Activated T-cell treated with anti-CD3 and anti-CD28 coated beads, Interleukin-2, amount 50 U/mL, for 48 hours (primary cell): Measurements from ENCODE around the gene EVI5L.
A peak's percentile ranks its signal among the peaks of the same experiment; 100 is the strongest.

Source experiments
- DNase-seq, 2 experiments: peaks; one replicate each; pipeline ENCODE4 v3.0.0-alpha.2; 2020

Gene EVI5L

DNA sequence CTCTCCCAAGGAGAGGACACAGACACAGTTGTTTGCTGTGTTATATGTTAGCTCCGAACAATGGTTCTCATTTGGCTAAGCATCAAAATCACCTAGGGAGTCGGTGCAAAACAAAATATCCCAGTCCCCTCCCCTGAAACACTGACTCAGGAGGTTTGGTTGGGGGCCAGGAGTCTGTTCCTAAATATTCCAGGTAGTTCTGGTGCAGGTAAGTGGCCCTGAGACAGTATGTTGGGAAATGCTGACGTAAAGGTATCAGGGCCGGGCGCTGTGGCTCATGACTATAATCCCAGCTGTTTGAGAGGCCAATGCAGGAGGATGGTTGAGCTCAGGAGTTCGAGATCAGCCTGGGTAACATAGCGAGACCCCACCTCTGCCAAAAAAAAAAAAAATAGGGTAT is 71.3 kb downstream of the EVI5L start:
- no peak for DNase-seq

DNA sequence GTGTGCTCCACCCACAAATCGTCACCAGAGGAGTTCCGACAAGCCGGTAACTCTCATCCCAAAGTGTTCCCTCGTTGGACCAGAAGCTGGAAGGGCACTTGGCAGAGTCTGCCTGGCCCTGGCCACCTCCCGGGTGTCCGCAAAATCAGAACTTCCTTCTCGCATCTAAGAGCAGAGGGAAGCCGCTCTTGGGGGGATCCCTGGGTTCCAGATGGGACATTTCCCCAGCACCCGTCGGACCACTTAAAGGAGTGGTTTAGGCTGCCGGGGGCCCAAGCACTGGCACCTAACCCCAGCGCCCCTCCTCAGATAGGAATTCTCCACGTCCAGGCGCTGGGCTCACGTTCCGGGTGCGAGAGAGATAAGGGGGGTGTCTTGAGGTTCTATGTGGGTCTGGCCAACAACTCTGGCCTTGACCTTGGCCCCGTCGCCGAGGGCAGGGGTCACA is 72.8 kb downstream of the EVI5L start:
- DNase-seq = peak in 1 of 2 experiments; percentile 34

DNA sequence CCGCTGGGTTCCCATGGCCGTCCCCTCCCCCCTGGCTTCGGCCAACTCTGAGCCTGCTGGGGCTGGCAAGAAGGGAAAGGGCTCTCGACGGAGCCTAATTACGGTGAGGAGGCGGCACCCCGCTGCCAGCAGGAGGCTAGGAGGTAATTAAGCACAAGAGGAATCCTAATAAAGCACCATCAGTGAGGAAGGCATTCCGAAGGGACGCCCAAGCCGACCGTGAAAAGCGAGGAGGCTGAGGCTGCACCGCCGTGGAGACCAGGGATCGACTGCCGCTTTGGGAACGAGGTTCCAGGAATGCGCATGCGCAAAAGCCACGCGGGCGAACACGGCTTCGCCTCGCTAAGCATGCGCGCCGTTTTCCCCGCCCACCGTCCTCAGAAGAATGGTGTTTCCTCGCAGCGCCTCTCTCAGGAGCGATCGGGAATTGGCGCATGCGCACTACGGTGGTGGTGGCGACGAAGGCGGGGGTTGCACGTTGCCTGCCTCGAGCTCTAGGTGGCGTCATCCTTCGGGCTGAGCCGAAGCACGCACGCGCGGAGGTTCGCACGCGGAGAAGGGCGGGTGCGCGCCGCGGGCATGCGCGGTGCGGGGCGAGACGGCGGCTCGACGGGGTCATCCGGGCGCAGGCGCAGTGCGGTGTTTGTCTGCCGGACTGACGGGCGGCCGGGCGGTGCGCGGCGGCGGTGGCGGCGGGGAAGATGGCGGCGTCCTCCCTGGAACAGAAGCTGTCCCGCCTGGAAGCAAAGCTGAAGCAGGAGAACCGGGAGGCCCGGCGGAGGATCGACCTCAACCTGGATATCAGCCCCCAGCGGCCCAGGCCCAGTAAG is 73.4 kb downstream of the EVI5L start, which contains the start of gene MAP2K7:
Gene MAP2K7 (plus strand): TSS at position 634 of the 830 bp plus-strand sequence. CDS start 68 bp downstream, at position 702.
- peak; percentile 100 for DNase-seq

DNA sequence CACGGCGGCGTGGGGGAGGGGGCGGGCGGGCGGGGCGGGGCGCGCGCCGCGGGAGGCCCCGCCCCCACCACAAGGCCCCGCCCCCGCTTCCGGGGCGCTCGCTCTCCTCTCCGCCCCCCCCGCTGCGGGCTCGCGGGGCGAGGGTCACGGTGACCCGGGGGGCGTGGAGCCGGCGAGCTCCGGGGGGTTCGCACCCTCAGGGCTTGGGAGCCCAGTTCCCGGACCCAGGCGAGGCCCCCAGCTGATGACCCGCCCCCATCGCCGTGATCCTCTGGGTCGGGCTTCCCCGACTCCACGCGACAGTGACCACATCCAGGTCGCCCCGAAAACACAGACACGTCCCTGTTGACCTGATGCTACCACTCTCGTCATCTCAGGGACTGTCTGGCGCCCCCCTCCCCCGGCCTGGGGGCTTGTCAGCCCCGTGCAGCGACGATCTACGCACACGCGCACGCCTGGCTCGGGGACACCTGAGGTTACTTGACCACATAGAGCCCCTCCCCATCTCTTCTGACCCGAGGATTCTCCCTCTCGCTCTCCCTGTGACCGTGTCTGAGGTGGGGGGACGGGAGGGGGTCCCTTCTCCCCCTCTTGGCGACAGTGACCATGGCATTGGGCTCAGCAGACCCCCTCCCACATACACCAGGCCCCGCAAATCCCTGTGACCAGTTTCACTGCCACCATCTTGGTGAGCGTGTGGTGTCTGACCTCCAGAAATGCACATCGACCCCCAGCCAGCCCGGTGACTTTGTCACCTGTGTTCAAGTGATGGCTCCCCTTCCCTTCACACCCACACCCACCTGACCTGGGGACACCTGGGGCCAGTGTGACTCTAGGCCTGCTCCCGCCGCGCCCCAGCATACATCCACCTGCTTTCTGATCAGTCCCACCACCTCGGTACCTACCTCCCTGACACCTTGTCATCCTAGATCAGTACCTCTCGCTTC is 74.3 kb downstream of the EVI5L start:
- peak in 1 of 2 experiments; percentile 73 for DNase-seq

DNA sequence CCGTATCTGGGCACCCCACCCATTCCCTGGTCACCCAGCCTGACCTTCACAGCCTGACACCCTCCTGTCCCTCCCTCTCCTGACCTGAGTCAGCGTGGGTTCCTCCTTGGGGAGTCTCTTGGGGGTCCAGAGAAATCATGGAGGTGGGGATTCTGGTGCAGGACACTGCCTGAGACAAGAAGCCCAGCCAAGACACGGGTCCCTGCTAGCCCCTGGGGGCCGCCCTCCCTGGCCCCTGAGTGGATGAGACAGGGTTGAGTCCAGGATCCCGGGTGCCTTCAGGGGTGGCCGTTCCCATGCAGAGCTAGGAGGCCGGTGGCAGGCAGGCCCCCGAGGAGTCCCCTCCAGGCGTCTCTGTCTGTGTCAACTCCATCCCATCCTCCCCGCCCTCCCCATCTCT is 75.2 kb downstream of the EVI5L start:
- DNase-seq = no peak

DNA sequence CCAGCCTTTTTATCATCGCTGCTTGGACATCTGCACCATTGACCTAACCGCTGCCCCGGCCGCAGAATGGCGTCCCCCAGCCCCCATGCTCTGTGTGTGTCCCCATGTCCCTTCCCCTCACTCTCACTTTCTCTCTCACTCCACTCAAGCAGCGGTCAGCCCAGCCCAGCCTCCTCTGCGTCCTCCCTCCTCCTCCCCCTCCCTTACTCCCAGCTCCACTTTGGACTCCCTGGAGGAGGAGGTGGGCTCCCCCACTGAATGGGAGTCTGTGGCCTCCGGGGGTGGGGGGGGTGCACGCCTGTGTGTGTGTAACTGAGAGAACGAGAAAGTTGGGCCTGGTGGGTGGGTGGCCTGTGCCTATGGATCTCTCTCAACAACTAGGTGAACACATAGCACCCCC is 75.8 kb downstream of the EVI5L start:
- no peak for DNase-seq

DNA sequence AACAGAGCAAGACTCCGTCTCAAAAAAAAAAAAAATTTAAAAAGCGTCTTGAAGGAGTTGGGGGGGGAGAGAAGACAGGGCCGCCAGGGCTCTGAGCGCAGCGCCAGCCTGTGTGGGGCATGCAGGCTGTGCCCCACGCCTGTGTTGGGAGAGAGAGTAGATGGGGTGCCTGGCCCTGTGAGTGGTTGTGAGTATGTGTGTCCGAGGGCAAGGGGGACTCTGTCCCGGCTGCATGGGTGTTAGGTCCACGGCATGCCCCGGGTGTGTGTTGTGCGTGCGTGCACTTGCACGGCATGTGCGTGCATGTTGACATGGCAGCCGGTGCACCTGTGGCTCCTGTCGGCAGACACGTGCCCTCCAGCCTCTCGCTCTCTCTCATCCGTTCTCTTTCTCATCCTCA is 77.1 kb downstream of the EVI5L start:
- DNase-seq = no peak

DNA sequence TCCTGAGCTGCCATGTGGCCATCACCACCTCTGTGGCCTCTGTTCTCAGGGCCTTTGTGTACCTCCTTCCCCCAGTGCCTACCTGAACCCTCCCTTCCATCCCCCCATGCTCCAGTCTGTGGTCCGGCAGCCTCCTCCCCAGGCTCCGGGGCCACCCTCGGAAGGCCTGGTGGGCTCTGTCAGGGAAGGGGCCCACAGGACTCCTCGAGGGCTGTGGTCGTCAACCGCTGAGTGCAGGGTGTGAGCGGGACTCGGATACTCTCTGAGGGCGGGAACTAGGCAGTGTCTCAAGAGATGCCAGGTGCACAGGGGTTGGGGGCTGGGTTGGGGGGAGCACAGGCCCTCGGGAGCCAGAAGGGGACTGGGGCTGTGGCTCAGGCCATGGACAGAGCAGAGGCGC is 77.5 kb downstream of the EVI5L start:
- no peak for DNase-seq

DNA sequence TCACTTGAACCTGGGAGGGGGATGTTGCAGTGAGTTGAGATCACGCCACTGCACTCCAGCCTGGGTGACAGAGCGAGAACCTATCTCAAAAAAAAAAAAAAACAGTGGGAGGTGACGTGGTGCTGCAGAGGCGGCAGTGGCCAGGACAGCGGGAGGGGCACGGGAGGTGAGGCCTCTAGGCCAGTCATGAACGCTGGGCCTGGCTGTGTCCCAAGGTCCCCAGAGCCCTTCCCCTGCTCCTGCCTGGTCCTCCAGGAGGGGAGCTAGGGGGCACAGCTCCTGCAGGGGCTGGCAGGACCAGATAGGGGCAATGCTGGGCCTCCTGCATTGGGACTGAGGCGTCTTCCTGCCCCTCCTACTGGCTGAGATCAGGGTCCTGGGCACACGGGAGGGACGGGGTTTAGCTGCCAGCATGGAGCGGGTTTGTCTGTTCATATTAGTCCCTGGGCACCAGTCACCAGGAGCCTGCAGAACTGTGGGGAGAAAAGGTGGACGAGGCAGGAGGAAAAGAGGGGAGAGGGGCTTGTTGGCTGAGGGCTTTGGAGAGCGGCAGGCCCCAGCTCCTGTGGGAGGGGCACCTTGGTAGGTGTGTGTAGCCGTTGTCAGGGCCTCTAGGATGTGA is 78.2 kb downstream of the EVI5L start:
- no peak for DNase-seq

DNA sequence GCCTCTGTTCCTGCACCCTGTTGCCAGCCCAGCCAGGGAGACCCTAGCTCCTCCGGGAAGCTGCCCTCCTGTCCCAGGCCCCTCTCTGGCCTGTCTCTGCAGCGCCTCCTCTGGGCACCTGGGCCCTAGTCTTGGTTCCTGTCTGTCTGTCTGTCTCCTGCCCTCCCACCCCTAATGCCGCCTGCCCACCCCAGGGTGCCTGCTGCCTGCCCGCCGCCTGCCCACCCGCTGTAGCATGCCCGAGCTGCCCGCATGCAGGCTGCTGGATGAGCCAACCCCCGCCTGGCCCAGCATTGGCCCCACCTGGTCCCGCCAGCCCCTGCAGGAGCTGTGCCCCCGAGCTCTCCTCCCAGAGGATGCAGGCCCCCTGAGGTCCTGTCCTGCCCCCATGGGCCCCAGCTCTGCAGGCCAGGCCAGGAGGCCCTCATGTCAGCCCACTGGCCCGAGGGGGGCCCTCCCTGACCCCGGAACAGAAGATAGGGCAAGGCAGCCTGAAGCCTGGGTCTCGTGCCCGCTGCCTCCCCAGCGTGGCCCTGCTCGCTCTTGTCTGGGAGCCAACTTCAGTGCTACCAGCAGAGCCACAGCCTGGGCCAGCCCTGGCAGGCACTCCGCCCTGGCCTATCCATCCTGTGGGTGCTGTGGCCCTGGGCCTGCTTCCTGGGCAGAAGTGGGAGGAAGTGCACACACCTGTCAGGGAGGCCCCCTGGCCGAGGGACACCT is 78.9 kb downstream of the EVI5L start:
- no peak for DNase-seq

DNA sequence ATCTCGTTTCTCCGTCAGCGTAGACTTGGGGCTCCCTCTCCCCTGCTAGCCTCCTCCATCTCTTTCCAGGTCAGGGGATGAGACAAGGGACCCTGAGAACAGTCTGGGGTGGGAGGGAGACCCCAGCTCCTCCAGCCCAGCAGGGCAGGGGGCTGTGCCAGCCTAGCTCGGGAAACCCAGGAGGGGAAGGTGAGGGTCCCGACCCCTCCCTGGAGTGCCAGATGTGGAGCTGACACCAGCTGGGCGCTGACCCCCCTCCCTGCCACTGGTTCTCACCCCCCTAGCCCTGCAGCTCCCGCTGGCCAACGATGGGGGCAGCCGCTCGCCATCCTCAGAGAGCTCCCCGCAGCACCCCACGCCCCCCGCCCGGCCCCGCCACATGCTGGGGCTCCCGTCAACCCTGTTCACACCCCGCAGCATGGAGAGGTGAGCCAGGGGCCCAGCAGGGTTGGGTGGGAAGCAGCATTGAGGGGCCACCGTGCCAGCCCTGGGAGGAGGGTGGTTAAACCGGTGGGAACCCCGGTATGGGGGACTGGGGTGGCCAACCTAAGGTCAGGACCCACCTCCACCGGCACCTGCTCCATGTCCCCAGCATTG is 79.6 kb downstream of the EVI5L start:
- DNase-seq = no peak

DNA sequence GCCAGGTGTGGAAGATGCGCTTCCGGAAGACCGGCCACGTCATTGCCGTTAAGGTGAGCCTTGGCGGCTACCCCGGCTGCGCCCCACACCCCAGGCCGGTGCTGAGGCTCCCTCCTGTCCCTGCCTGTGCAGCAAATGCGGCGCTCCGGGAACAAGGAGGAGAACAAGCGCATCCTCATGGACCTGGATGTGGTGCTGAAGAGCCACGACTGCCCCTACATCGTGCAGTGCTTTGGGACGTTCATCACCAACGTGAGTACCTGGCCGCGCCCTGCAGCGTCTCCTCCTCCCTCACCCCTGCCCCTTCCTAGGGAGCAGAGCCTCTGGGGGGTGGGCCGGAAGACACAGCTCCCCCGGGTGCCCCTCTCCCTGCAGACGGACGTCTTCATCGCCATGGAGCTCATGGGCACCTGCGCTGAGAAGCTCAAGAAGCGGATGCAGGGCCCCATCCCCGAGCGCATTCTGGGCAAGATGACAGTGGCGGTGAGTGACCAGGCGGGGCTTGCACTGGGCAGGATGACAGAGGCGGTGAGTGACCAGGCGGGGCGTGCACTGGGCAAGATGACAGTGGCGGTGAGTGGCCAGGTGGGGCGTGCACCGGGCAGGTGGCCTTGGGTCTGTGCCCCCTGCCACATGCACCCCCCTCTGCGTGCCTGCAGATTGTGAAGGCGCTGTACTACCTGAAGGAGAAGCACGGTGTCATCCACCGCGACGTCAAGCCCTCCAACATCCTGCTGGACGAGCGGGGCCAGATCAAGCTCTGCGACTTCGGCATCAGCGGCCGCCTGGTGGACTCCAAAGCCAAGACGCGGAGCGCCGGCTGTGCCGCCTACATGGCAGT is 80.5 kb downstream of the EVI5L start:
- DNase-seq = no peak

DNA sequence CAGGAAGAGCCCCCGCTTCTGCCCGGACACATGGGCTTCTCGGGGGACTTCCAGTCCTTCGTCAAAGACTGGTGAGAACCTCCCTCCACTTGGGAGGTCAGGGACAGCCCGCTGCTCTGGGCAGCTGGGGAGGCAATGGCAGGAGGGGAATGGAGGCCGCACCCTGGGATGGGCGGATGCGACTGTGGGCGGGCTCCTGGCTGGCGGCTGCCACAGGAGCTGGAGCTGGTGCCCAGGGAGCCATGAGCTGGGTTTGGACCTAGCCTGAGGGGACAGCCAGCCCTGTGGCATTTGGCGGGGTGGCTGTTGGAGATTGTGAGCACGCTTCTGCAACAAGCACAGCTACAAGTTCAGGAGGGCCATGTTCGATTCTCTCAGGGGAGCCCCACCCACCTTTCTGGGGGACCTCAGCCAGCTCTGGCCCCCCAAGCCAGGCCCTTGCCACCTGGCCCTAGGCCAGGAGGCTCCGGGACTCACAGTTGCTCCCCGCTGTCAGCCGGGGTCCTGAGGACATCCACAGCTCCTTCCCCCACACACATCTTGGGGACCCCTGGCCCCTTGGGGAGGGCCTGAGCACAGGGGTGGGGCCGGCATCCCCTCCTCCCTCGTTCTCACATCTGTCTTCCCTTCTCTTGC is 81.6 kb downstream of the EVI5L start:
- no peak for DNase-seq

DNA sequence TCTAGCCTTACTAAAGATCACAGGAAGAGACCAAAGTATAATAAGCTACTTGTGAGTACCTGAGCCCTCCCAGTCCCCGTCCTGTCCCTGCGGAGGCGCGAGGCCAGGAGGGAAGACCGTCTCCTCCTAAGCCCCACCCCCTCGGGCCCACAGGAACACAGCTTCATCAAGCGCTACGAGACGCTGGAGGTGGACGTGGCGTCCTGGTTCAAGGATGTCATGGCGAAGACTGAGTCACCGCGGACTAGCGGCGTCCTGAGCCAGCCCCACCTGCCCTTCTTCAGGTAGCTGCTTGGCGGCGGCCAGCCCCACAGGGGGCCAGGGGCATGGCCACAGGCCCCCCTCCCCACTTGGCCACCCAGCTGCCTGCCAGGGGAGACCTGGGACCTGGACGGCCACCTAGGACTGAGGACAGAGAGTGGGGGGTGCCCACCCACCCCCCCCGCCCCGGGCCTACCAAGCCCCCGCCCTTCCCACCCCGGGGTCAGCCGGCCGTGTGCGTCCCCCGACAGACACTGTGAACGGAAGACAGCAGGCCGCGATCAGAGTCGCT is 82.2 kb downstream of the EVI5L start:
- DNase-seq = no peak

DNA sequence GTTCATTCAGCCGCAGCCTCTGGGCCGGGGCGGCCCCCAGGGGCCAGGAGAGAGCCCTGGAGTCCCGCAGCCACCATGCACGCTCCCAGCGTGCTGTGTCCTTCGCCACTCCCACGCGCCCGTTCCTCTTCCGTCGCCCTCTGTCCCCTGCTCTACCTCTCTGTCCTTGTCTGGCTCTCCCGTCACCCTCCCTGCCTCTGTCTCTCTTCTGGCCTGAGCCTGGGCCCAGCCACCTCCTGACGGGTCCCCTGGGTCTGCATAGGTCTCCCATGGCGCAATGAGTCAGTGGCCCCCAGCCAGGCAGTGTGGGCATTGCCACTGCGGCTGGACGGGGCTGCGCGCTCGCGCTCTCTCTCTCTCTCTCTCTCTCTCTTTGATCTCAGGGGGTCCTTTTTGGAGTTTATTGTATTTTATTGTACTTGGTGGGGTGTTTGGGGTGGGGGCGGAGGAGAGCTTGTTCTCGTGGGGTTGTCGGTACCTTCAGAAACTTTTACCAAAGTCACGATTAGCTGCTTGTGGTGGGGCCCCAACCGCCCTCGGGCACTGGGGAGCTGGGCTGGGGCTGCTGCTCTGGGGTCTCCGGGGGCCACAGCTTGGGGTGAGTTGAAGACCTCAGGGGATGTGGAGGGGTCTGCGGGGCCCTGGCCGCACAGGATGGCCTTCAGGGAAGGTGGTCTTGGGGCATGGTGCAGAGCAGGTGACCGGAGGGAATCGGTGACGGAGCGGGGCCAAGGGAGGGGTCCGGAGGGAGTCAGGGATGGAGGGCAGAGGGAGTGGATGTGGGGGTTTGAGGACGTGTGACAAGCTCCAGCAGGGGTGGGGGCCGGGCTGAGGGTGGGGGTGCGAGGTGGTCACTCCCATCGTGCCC is 82.9 kb downstream of the EVI5L start:
- no peak for DNase-seq

DNA sequence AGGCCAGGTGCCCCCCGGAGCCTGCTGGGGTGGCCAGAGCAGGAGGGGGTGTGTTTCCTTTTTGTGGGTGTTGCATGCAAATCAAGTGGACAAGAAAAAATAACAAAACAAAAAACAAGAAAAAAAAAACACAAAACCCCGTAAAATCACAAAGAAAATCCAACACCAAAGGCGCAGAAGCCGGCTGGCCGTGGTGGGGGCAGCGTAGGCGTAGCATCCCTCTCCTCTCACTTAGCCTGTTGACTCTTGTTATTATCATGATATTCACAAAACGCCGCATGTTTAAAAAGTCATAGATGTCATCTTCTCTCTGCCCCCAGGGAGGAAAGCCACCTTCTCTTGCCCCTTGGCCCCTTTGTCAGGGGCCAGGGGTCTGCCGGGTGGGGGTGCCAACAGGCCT is 83.6 kb downstream of the EVI5L start:
- DNase-seq = no peak

DNA sequence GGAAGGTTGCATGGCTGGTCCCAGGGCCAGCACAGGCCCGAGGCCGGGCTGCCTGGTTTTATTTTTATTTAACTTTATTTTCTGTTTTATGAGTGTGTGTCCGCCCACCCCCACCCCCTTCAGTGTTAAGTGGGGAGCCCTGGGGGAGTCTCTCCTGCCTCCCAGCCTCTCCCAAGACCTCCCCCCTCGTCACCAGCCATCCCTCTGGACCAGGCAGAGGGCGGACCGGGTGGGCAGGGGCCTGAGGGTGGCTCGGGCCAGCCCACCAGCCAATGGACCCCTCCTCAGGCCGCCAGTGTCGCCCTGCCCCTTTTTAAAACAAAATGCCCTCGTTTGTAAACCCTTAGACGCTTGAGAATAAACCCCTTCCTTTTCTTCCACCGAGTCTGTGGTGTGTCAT is 84.1 kb downstream of the EVI5L start:
- DNase-seq = no peak
